Testis (tissue), 3 donors: ENCODE data around the gene ARL8A. TPM values are rescaled to one million over a fixed set of nuclear protein-coding genes. Genes with fewer than 3 reads are reported as not detected.

Experiments used
- DNase-seq: peaks from one replicate; pipeline ENCODE4 v3.0.0-alpha.2; 2019
- H3K27ac ChIP-seq, 2 donors: fragments of 200-600 bp; sonication (generic); one replicate each; pipeline ENCODE4 v1.5.1; 2019
- H3K27me3 ChIP-seq: fragments of 200-600 bp; sonication (generic); one replicate; pipeline ENCODE4 v1.5.1; 2019
- H3K36me3 ChIP-seq: fragments of 200-600 bp; sonication (generic); one replicate; pipeline ENCODE4 v1.5.1; 2017; ENCODE audit warnings: low read depth; ENCODE audit errors: missing control alignments
- H3K4me1 ChIP-seq: fragments of 200-600 bp; sonication (generic); one replicate; pipeline ENCODE4 v1.5.1; 2019
- H3K4me3 ChIP-seq, 2 donors: fragments of 200-600 bp; sonication (generic); one replicate each; pipeline ENCODE4 v1.5.1; 2017 to 2019
- H3K9me3 ChIP-seq: fragments of 200-600 bp; sonication (generic); one replicate; pipeline ENCODE4 v1.5.1; 2017
- POLR2A ChIP-seq: fragments of 450-650 bp; IDR thresholded peaks from one replicate; pipeline ENCODE4 v1.6.1; 2017; ENCODE audit warnings: antibody characterized with exemption, mild to moderate bottlenecking, moderate library complexity
- WGBS, 2 donors: methylation state at CpG; one replicate each; pipeline ENCODE4 v1.1.5; 2018; 5-methylcytosine and 5-hydroxymethylcytosine counted together
- intact Hi-C: fragments of 100-400 bp; cut with DNase I; formaldehyde crosslinking; loops from one replicate; pipeline ENCODE4 v1.15.1; 2023; ENCODE audit warnings: low total_unique reads
- polyA plus RNA-seq: library from polyadenylated mRNA; stranded (reverse); fragments of 350-450 nt; fragmentation: Illumina TruSeq; extraction: RNeasy Lipid Tissue Mini Kit (QIAGEN cat#74804); gene quantifications from one replicate; pipeline ENCODE4 v1.2.3, GENCODE V29; 2014; ENCODE audit warnings: low read depth, low replicate concordance; ENCODE audit not compliant: insufficient read depth
- total RNA-seq, 2 donors: library from RNA; depleted of rRNA; stranded (reverse); fragments of >200 nt; gene quantifications; one replicate each; pipeline ENCODE4 v1.2.3, GENCODE V29; 2016
- TF ChIP-seq, protein P1 (sequence below), 3 experiments: fragments of 450-650 bp in 2 of 3; fragments of 200-600 bp in 1 of 3; sonication (generic) in 1 of 3; IDR thresholded peaks; one replicate each; pipeline ENCODE4 v1.5.1; 2016 to 2019; ENCODE audit warnings: antibody characterized with exemption in 3 of 3, mild to moderate bottlenecking in 2 of 3, moderate library complexity in 1 of 3

ARL8A gene
- total and polyA plus RNA-seq, 3 donors from 2014 or later: 46.9 to 80.8 (median 63.9) TPM

GRCh38 chr1:202165942-202166843 is 21.7 kb upstream of the ARL8A start:
- no peak for DNase-seq
- peaks cover 75% of the 10 kb centered on the region for H3K4me1 ChIP-seq
- intact Hi-C loops: no loop called here
- H3K27ac ChIP-seq: peak overlapping the region; percentile 60 to 87
- H3K27me3 ChIP-seq: no peaks in the 10 kb centered on the region
- H3K4me3 ChIP-seq: no peak overlapping the region
- no peaks in the 10 kb centered on the region for H3K36me3 ChIP-seq
- no peak for TF ChIP-seq POLR2A
- TF ChIP-seq, protein P1, sequence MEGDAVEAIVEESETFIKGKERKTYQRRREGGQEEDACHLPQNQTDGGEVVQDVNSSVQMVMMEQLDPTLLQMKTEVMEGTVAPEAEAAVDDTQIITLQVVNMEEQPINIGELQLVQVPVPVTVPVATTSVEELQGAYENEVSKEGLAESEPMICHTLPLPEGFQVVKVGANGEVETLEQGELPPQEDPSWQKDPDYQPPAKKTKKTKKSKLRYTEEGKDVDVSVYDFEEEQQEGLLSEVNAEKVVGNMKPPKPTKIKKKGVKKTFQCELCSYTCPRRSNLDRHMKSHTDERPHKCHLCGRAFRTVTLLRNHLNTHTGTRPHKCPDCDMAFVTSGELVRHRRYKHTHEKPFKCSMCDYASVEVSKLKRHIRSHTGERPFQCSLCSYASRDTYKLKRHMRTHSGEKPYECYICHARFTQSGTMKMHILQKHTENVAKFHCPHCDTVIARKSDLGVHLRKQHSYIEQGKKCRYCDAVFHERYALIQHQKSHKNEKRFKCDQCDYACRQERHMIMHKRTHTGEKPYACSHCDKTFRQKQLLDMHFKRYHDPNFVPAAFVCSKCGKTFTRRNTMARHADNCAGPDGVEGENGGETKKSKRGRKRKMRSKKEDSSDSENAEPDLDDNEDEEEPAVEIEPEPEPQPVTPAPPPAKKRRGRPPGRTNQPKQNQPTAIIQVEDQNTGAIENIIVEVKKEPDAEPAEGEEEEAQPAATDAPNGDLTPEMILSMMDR (IDR thresholded peaks at IDR 0.05): no peak
- H3K9me3 ChIP-seq: no peaks in the 10 kb centered on the region
- 65 to 83% methylated on average over 6 to 9 of the region's 9 CpGs for WGBS, 2 donors

DNA sequence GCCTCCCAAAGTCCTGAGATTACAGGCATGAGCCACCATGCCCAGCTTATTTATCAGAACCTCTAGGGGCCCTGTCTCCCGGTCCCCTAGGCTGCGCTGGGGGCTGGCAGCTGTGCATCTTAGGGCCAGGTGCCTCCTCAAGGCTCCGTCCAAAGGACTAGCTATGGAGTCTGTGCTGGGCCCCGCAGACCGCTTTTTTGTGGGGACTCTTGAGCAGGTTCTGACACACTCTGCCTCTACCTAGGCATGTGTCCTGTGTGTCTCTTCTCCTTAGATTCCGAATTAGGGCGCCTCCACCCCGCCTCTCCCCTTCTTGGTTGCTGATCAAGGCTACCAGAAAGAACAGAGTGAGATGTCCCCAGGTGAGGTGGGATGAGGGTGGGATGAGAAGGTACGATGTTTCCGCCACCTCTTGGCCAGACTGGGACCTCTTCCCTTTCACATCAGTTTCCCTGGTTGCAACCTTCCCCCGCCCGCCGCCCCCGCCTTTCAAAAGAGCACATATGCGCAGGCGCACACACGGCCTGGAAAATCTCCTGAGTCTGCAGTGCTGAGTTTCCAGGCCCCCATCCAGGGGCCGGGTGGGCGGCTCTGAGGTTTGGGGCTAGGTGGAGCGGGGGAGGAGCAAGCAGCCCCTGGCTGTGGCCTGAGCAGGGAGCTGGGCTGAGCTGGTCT is 20.9 kb upstream of the ARL8A start:
- 51 to 55% methylated on average over 17 to 20 of the region's 20 CpGs for WGBS, 2 donors
- peak overlapping the region; percentile 60 to 87 for H3K27ac ChIP-seq
- peak; percentile 71 for DNase-seq

DNA sequence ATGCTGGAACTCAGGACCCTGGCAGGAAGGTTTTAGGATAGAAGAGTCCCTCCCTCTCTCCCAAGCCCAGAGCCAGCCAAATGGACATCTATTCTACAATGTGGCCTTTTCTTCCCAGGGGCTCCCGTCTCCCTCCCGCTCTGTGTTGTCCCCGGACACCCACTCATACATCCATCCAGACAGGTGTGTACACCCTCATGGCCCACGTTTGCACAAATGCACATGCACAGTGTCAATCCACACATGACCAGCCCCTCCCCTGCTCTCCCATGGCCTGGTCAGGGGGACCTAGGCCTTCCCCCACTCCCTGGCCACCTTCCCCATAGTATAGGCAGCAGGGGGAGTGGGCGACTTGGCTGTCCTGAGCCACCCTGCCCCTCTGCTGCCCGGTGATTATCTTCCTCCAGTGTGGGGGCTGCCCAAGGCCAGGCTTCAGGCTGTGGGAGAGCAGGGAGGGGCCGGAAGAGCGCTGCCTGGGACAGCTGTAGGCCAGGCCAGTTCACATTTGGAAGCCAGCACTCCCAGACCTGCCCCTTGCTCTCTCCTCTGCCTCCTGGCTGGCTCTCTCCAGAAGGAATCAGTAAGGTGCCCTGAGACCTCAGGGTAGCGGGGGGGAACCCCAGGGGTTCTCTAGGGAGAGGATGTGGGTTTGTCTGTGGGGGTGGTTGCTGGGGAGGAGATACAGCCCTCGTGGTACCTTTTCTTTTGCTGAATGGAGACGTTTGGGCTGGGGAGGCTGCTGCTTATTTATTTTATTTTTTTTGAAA is 19.9 kb upstream of the ARL8A start:
- H3K27ac ChIP-seq: peak overlapping the region; percentile 60 to 87
- 39 to 61% methylated on average over 8 to 11 of the region's 11 CpGs for WGBS, 2 donors
- peaks cover 92% of the 10 kb centered on the region for H3K4me1 ChIP-seq
- no peaks in the 10 kb centered on the region for H3K36me3 ChIP-seq
- H3K4me3 ChIP-seq: peak overlapping the region in 1 of 2 donors; percentile 33
- intact Hi-C loops: no loop called here
- DNase-seq: peak; percentile 71
- TF ChIP-seq, protein P1 (IDR thresholded peaks at IDR 0.05): no peak
- TF ChIP-seq POLR2A: no peak
- no peaks in the 10 kb centered on the region for H3K9me3 ChIP-seq
- no peaks in the 10 kb centered on the region for H3K27me3 ChIP-seq

More for the DNA sequence above, 20.9 kb upstream of the ARL8A start:
- Histone ChIP-seq H3K4me1 (peaks cover 83% of the 10 kb centered on the region), H3K36me3 (no peaks in the 10 kb centered on the region), H3K4me3 (peak overlapping the region in 1 of 2 donors; percentile 33), H3K9me3 (no peaks in the 10 kb centered on the region), H3K27me3 (no peaks in the 10 kb centered on the region)
- TF ChIP-seq, protein P1 (IDR thresholded peaks at IDR 0.05): no peak
- no peak for TF ChIP-seq POLR2A
- intact Hi-C loops: no loop called here

GRCh38 chr1:202163281-202164270 is 19.0 kb upstream of the ARL8A start:
- DNase-seq: no peak
- intact Hi-C loops: no loop called here
- WGBS, 2 donors: 38 to 45% methylated on average over 8 to 11 of the region's 12 CpGs
- peaks cover 99% of the 10 kb centered on the region for H3K4me1 ChIP-seq
- H3K9me3 ChIP-seq: no peaks in the 10 kb centered on the region
- H3K36me3 ChIP-seq: no peaks in the 10 kb centered on the region
- peak overlapping the region; percentile 60 to 87 for H3K27ac ChIP-seq
- H3K27me3 ChIP-seq: no peaks in the 10 kb centered on the region
- no peak overlapping the region for H3K4me3 ChIP-seq
- no peak for TF ChIP-seq POLR2A
- TF ChIP-seq, protein P1 (IDR thresholded peaks at IDR 0.05): no peak
